ENCODE measurements around the gene CCDC127. TPM values are rescaled to one million over a fixed set of nuclear protein-coding genes. Genes with fewer than 3 reads are reported as not detected.
A peak's percentile ranks its signal among the peaks of the same experiment; 100 is the strongest.
"Not testable (repeated sequence)": the region's sequence is repeated elsewhere in the genome, so short reads cannot be mapped to it uniquely, and the experiment has no call there.

The CCDC127 gene
- total RNA-seq, 1 donor from 2014 or later: 11.9 TPM

GRCh38 chr5:234450-234849 lies 16.5 kb upstream of the CCDC127 start:
- no peak for DNase-seq (ENCODE audit: low read depth, low spot score)
- no peaks in the 10 kb centered on the region for H3K27me3 Mint-ChIP-seq (ENCODE audit: low read depth)
- no peaks in the 10 kb centered on the region for H3K9me3 Mint-ChIP-seq
- H3K27ac Mint-ChIP-seq (ENCODE audit: unreplicated experiment): no peak overlapping the region
- TF ChIP-seq CTCF (conservative IDR thresholded peaks at IDR 0.05): no peak
- no peak overlapping the region for H3K4me3 Mint-ChIP-seq
- H3K36me3 Mint-ChIP-seq (ENCODE audit: low read depth): peaks cover 8% of the 10 kb centered on the region
- no peaks in the 10 kb centered on the region for H3K4me1 Mint-ChIP-seq

- not testable (repeated sequence) for H3K4me3 Mint-ChIP-seq; H3K9me3 Mint-ChIP-seq; DNase-seq (ENCODE audit: low read depth, low spot score); H3K27me3 Mint-ChIP-seq (ENCODE audit: low read depth); H3K36me3 Mint-ChIP-seq (ENCODE audit: low read depth); H3K27ac Mint-ChIP-seq (ENCODE audit: unreplicated experiment); H3K4me1 Mint-ChIP-seq
Observed at GRCh38 chr5:233426-233825, 15.5 kb upstream of the CCDC127 start.

- no peak overlapping the region for H3K27ac Mint-ChIP-seq (ENCODE audit: unreplicated experiment)
- no peaks in the 10 kb centered on the region for H3K27me3 Mint-ChIP-seq (ENCODE audit: low read depth)
- no peak overlapping the region for H3K4me3 Mint-ChIP-seq
- H3K9me3 Mint-ChIP-seq: no peaks in the 10 kb centered on the region
- no peak for TF ChIP-seq CTCF (conservative IDR thresholded peaks at IDR 0.05)
- no peak for DNase-seq (ENCODE audit: low read depth, low spot score)
- H3K4me1 Mint-ChIP-seq: no peaks in the 10 kb centered on the region
- H3K36me3 Mint-ChIP-seq (ENCODE audit: low read depth): peaks cover 12% of the 10 kb centered on the region
Observed at GRCh38 chr5:231661-232060, 13.7 kb upstream of the CCDC127 start.

GRCh38 chr5:230711-231110 lies 12.8 kb upstream of the CCDC127 start:
- no peak overlapping the region for H3K4me3 Mint-ChIP-seq

GRCh38 chr5:228886-229285 lies 10.9 kb upstream of the CCDC127 start:
- H3K27me3 Mint-ChIP-seq (ENCODE audit: low read depth): no peaks in the 10 kb centered on the region
- no peak for DNase-seq (ENCODE audit: low read depth, low spot score)
- no peaks in the 10 kb centered on the region for H3K9me3 Mint-ChIP-seq
- peaks cover 21% of the 10 kb centered on the region for H3K36me3 Mint-ChIP-seq (ENCODE audit: low read depth)
- no peak overlapping the region for H3K27ac Mint-ChIP-seq (ENCODE audit: unreplicated experiment)
- no peak overlapping the region for H3K4me3 Mint-ChIP-seq
- H3K4me1 Mint-ChIP-seq: no peaks in the 10 kb centered on the region
- TF ChIP-seq CTCF (conservative IDR thresholded peaks at IDR 0.05): no peak

More at GRCh38 chr5:230711-231110, 12.8 kb upstream of the CCDC127 start:
- DNase-seq (ENCODE audit: low read depth, low spot score): no peak
- Mint-ChIP-seq H3K4me1 (no peaks in the 10 kb centered on the region), H3K27ac (ENCODE audit: unreplicated experiment) (no peak overlapping the region), H3K9me3 (no peaks in the 10 kb centered on the region), H3K36me3 (ENCODE audit: low read depth) (peaks cover 17% of the 10 kb centered on the region), H3K27me3 (ENCODE audit: low read depth) (no peaks in the 10 kb centered on the region)
- TF ChIP-seq CTCF (conservative IDR thresholded peaks at IDR 0.05): no peak

GRCh38 chr5:227375-227774 lies 9.4 kb upstream of the CCDC127 start:
- not testable (repeated sequence) for H3K4me3 Mint-ChIP-seq; H3K9me3 Mint-ChIP-seq; H3K27me3 Mint-ChIP-seq (ENCODE audit: low read depth); DNase-seq (ENCODE audit: low read depth, low spot score); H3K27ac Mint-ChIP-seq (ENCODE audit: unreplicated experiment); H3K4me1 Mint-ChIP-seq
- H3K36me3 Mint-ChIP-seq (ENCODE audit: low read depth): peaks cover 21% of the 10 kb centered on the region

- no peaks in the 10 kb centered on the region for H3K9me3 Mint-ChIP-seq
- no peaks in the 10 kb centered on the region for H3K27me3 Mint-ChIP-seq (ENCODE audit: low read depth)
- H3K4me3 Mint-ChIP-seq: no peak overlapping the region
- DNase-seq (ENCODE audit: low read depth, low spot score): no peak
- peak overlapping the region; percentile 47 for H3K27ac Mint-ChIP-seq (ENCODE audit: unreplicated experiment)
- H3K4me1 Mint-ChIP-seq: peaks cover 8% of the 10 kb centered on the region
- no peak for TF ChIP-seq CTCF (conservative IDR thresholded peaks at IDR 0.05)
- peaks cover 16% of the 10 kb centered on the region for H3K36me3 Mint-ChIP-seq (ENCODE audit: low read depth)
Observed at GRCh38 chr5:225334-225733, 7.4 kb upstream of the CCDC127 start.

All from neural crest cell (in vitro differentiated cells).